HL-60/S4 treated with retinoic acid at 250 ng/mL for 4 days and 3 days (cell line): ENCODE measurements around the gene PTK7.

Experiments used
- in situ Hi-C: fragments of 300-500 bp; cut with MboI; formaldehyde crosslinking; loops from 2 replicates; pipeline ENCODE4 v1.7.0; 2022; ENCODE audit warnings: low sequenced_read_pairs

PTK7 gene

GRCh38 chr6:43082806-43083655 lies 6.9 kb downstream of the PTK7 start:
- in situ Hi-C loops = no loop called here

GRCh38 chr6:43086022-43086658 lies 10.0 kb downstream of the PTK7 start:
- in situ Hi-C loops = no loop called here

GRCh38 chr6:43088654-43089056 lies 12.5 kb downstream of the PTK7 start:
- in situ Hi-C loops = no loop called here

GRCh38 chr6:43089467-43089866 lies 13.4 kb downstream of the PTK7 start:
- in situ Hi-C loops = no loop called here

GRCh38 chr6:43089874-43090558 lies 13.9 kb downstream of the PTK7 start:
- in situ Hi-C loops = no loop called here

GRCh38 chr6:43090559-43090956 lies 14.4 kb downstream of the PTK7 start:
- in situ Hi-C loops = no loop called here

- in situ Hi-C loops = no loop called here
Measured at GRCh38 chr6:43091020-43091419, 14.9 kb downstream of the PTK7 start.

GRCh38 chr6:43091436-43091991 lies 15.4 kb downstream of the PTK7 start:
- in situ Hi-C loops = no loop called here

GRCh38 chr6:43092635-43093034 lies 16.5 kb downstream of the PTK7 start:
- in situ Hi-C loops = no loop called here

- in situ Hi-C loops = no loop called here
Measured at GRCh38 chr6:43093436-43094289, 17.5 kb downstream of the PTK7 start.

GRCh38 chr6:43095939-43096338 lies 19.8 kb downstream of the PTK7 start:
- in situ Hi-C loops = no loop called here

GRCh38 chr6:43096451-43097097 lies 20.5 kb downstream of the PTK7 start:
- in situ Hi-C loops = no loop called here

GRCh38 chr6:43097098-43097489 lies 21.0 kb downstream of the PTK7 start:
- in situ Hi-C loops = no loop called here

GRCh38 chr6:43097502-43097901 lies 21.4 kb downstream of the PTK7 start:
- in situ Hi-C loops = no loop called here

- in situ Hi-C loops = no loop called here
Measured at GRCh38 chr6:43101497-43101896, 25.4 kb downstream of the PTK7 start.

GRCh38 chr6:43103253-43103876 lies 27.3 kb downstream of the PTK7 start:
- in situ Hi-C loops = no loop called here

GRCh38 chr6:43105538-43106222 lies 29.6 kb downstream of the PTK7 start:
- in situ Hi-C loops = no loop called here

GRCh38 chr6:43107344-43108062 lies 31.4 kb downstream of the PTK7 start:
- in situ Hi-C loops = no loop called here
